OCI-LY7 (cell line): ENCODE data around the gene CCDC73. TPM values are rescaled to one million over a fixed set of nuclear protein-coding genes. Genes with fewer than 3 reads are reported as not detected.

ENCODE experiments used
- BruUV-seq: library from RNA; stranded (reverse); fragments of 400-500 nt; replicated peaks from 2 replicates; lab custom pipeline; 2021; lab: Mats Ljungman, UMichigan
- CTCF ChIA-PET: fragments of 300-600 bp; sonication (Branson Sonifier 250); formaldehyde crosslinking; loops from one replicate; lab custom pipeline; 2022; ENCODE audit warnings: antibody characterized with exemption; ENCODE audit not compliant: unreplicated experiment; lab: Charles Lee
- POLR2A ChIA-PET: fragments of 300-600 bp; sonication (Branson Sonifier 250); formaldehyde crosslinking; loops from one replicate; lab custom pipeline; 2022; ENCODE audit warnings: antibody characterized with exemption; lab: Charles Lee
- DNase-seq: peaks from one replicate; pipeline ENCODE4 v3.0.0-alpha.2; 2015; ENCODE audit warnings: low spot score
- H2AFZ ChIP-seq: fragments of 200-600 bp; sonication (generic), shearing (Covaris generic); 2 replicates; pipeline ENCODE4 v1.6.1; 2014; ENCODE audit warnings: mild to moderate bottlenecking, antibody characterized with exemption, low read length, moderate library complexity
- H3K27ac ChIP-seq: fragments of 200-600 bp; sonication (generic); 2 replicates; pipeline ENCODE4 v1.5.1; 2014; ENCODE audit warnings: mixed run types, low read depth, mild to moderate bottlenecking, moderate library complexity, low read length, inconsistent platforms; ENCODE audit not compliant: poor library complexity, severe bottlenecking
- H3K36me3 ChIP-seq: fragments of 200-600 bp; sonication (generic); 2 replicates; pipeline ENCODE4 v1.6.1; 2014; ENCODE audit warnings: mild to moderate bottlenecking, antibody characterized with exemption, low read length, moderate library complexity, mixed read lengths; ENCODE audit not compliant: insufficient read depth
- H3K4me1 ChIP-seq: fragments of 200-600 bp; sonication (generic); 2 replicates; pipeline ENCODE4 v1.5.1; 2014; ENCODE audit warnings: mild to moderate bottlenecking, low read length; ENCODE audit not compliant: insufficient read depth, poor library complexity, severe bottlenecking
- H3K4me2 ChIP-seq: fragments of 200-600 bp; sonication (generic); 2 replicates; pipeline ENCODE4 v1.6.1; 2014; ENCODE audit warnings: mild to moderate bottlenecking, low read length
- H3K4me3 ChIP-seq: fragments of 200-600 bp; sonication (generic); 2 replicates; pipeline ENCODE4 v1.5.1; 2014; ENCODE audit warnings: mild to moderate bottlenecking, low read depth, low read length; ENCODE audit not compliant: poor library complexity, severe bottlenecking
- H3K79me2 ChIP-seq: fragments of 200-600 bp; sonication (generic); 2 replicates; pipeline ENCODE4 v1.6.1; 2016; ENCODE audit warnings: low read depth, mild to moderate bottlenecking, low read length, moderate library complexity, mixed read lengths; ENCODE audit not compliant: insufficient read depth
- H3K9me2 ChIP-seq: fragments of 200-600 bp; sonication (generic); 2 replicates; pipeline ENCODE4 v1.6.1; 2016; ENCODE audit warnings: mild to moderate bottlenecking, low read length, mixed read lengths; ENCODE audit not compliant: insufficient read depth
- H3K9me3 ChIP-seq: fragments of 200-600 bp; sonication (generic); 2 replicates; pipeline ENCODE4 v1.6.1; 2014; ENCODE audit warnings: mild to moderate bottlenecking, mixed run types, low read length, mixed read lengths
- H4K20me1 ChIP-seq: fragments of 200-600 bp; sonication (generic); 2 replicates; pipeline ENCODE4 v1.6.1; 2014; ENCODE audit warnings: mild to moderate bottlenecking, antibody characterized with exemption, low read length, moderate library complexity, mixed read lengths; ENCODE audit not compliant: insufficient read depth
- EZH2phosphoT487 ChIP-seq: fragments of 200-600 bp; sonication (generic); IDR thresholded peaks from 2 replicates; pipeline ENCODE4 v1.6.1; 2018; ENCODE audit warnings: low read depth, borderline replicate concordance, mild to moderate bottlenecking, mixed run types, antibody characterized with exemption, low read length, moderate library complexity, mixed read lengths
- intact Hi-C: fragments of 100-400 bp; cut with micrococcal nuclease; formaldehyde crosslinking; loops from one replicate; pipeline ENCODE4 v1.10.0; 2022; ENCODE audit not compliant: unreplicated experiment
- total RNA-seq, 2 experiments: library from RNA; depleted of rRNA in 1 of 2; stranded (reverse); fragments of >200 nt in 1 of 2; shearing (Covaris generic) in 1 of 2; gene quantifications; 2 replicates each; pipeline ENCODE4 v1.2.3, GENCODE V29; 2014 to 2022
- TF ChIP-seq, protein P1 (sequence below): fragments of 200-600 bp; sonication (generic); conservative IDR thresholded peaks from 2 replicates; pipeline ENCODE4 v1.5.1; 2014; ENCODE audit warnings: mild to moderate bottlenecking, antibody characterized with exemption, low read length, moderate library complexity, mixed read lengths

CCDC73 gene
- total RNA-seq, 2 experiments from 2014 or later = not detected

DNA sequence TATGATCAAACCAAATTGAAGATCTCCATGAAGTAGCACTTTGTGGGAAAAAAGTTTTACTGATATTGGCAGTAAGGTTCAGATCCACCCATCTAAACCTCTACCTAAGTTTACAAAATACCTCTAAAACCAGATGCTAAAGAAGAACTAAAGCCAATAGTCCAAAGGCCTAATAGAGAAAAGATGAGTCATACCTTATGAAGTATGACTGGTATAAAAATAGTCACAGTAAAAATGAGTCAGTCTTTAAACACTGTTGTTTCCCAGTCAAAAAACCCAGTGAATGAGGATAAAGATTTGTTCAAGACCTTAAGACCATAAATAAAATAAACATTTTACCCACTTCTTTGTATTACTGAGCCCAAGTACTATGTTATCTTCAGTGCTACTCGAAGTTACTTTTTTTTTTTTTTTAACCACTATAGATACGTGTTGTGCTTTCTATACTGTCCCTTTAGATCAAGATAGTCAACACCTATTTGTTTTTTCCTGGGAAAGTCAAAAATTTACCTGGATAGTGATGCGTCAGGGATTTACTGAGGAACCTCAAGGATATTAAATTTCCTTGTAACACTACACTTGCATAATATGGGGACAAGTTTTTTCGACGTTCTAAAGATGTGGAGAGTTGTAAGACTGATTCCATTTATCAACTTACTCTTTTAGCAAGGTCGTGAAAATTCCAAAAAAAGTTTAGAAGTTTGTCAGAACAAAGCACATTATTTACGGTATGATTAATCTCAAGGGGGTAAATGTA lies 87.3 kb downstream of the CCDC73 start:
- Histone ChIP-seq H3K4me1 (no peaks in the 10 kb centered on the region), H3K9me2 (no peaks in the 10 kb centered on the region), H3K9me3 (peaks cover 8% of the 10 kb centered on the region), H3K4me2 (no peak overlapping the region), H3K4me3 (no peak overlapping the region), H2AFZ (no peak overlapping the region), H4K20me1 (no peaks in the 10 kb centered on the region), H3K79me2 (no peaks in the 10 kb centered on the region), H3K36me3 (no peaks in the 10 kb centered on the region), H3K27ac (no peak overlapping the region)
- ChIA-PET POLR2A (no interaction called here), CTCF (no interaction called here)
- TF ChIP-seq EZH2phosphoT487 = no peak
- TF ChIP-seq, protein P1, sequence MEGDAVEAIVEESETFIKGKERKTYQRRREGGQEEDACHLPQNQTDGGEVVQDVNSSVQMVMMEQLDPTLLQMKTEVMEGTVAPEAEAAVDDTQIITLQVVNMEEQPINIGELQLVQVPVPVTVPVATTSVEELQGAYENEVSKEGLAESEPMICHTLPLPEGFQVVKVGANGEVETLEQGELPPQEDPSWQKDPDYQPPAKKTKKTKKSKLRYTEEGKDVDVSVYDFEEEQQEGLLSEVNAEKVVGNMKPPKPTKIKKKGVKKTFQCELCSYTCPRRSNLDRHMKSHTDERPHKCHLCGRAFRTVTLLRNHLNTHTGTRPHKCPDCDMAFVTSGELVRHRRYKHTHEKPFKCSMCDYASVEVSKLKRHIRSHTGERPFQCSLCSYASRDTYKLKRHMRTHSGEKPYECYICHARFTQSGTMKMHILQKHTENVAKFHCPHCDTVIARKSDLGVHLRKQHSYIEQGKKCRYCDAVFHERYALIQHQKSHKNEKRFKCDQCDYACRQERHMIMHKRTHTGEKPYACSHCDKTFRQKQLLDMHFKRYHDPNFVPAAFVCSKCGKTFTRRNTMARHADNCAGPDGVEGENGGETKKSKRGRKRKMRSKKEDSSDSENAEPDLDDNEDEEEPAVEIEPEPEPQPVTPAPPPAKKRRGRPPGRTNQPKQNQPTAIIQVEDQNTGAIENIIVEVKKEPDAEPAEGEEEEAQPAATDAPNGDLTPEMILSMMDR = no peak
- intact Hi-C loops = no loop called here
- no peak for DNase-seq
- no TSS peak for BruUV-seq

DNA sequence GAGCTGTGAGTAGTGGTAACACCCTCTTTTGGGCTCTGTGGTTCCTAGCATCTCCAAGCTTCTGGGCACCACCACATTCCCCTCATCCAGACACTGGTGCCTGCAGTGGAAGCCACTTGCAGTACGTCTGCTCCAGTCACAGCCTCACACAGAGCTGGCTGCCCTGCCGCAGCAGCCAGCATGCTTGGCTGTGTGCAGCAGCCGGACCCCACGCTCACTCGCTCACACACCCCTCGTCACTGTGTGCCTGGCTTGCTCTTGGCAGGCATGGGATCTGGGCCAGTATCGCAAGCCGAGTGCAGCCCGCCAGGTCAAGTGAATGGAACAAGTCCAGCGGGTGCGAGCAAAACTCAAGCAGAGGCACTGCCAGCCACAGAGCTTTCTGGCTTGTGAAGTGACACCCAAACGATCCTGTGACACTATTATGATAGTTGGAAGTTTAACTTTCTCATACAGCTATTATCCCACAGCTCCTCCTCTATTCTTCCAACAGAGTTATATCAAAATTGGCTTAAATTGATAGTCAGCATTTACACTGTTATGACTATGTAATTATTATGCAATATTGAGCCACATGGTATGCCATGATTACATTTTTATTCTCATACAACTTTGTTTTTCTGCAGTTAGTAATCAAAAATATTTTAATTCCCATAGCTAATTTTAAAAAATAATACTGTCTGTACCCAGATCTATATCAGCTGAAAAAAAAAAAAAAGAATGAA lies 89.0 kb downstream of the CCDC73 start:
- Histone ChIP-seq H3K4me3 (no peak overlapping the region), H3K9me2 (no peaks in the 10 kb centered on the region), H3K9me3 (peaks cover 8% of the 10 kb centered on the region), H3K4me1 (no peaks in the 10 kb centered on the region), H3K79me2 (no peaks in the 10 kb centered on the region), H2AFZ (no peak overlapping the region), H4K20me1 (no peaks in the 10 kb centered on the region), H3K4me2 (no peak overlapping the region), H3K36me3 (no peaks in the 10 kb centered on the region), H3K27ac (no peak overlapping the region)
- no TSS peak for BruUV-seq
- intact Hi-C loops = no loop called here
- POLR2A ChIA-PET = interaction anchor here (0.7 to 1.1 kb wide), 2 partner anchors 11 to 136 kb away, joined by 4 read pairs; no protein-coding TSS in a partner anchor
- CTCF ChIA-PET = no interaction called here
- TF ChIP-seq, protein P1 = no peak
- TF ChIP-seq EZH2phosphoT487 = no peak
- no peak for DNase-seq
